ENCODE results near the gene DIS3L2. TPM values are rescaled to one million over a fixed set of nuclear protein-coding genes. Genes with fewer than 3 reads are reported as not detected.

Gene DIS3L2
- total RNA-seq, 4 donors from 2014 or later, result 52.8 to 74.9 (median 61.8) TPM

DNA sequence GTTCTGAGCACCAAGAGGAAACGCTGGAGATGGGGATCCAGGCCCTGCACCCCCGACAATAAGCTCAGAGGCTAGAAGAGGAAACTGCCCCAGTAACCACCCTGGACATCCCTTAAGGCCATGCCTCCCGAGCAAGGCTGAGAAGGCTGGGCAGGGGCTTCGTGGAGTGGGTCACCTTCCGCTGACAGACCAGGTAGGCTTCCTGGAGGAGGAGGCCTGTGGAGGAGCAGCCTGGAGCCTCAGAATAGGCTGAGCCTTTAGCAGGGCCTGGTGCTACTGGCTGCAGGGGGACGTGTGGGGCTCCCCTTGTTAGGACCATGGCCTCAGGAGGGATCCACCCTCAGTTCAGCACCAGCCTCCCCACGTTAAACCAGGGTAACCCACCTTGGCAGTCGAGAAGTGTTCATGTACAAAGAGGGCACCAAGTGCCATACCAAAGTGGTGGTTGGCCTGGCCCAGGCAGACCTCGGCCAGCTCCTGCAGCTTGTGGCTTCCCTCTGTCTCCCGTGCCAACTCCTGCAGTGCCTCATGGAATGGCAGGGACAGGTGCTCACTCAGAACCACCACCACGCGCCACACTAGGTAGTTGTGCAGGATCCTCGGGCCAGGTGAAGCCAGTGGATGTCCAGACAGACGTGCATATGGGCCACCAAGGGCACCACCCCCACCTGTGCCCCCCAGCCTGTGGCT lies 388.6 kb downstream of the DIS3L2 start:
- Histone ChIP-seq H3K27me3 (peaks cover 0 to 56% of the 10 kb centered on the region in 2 donors), H3K4me3 (no peak overlapping the region), H3K9me3 (peaks cover 0 to 28% (median 0%) of the 10 kb centered on the region in 4 donors), H3K4me1 (peaks cover 0 to 16% (median 2%) of the 10 kb centered on the region in 4 donors), H3K27ac (no peak overlapping the region), H3K36me3 (no peaks in the 10 kb centered on the region)
- no peak for DNase-seq (ENCODE audit: low spot score in 2 of 2)
- TF ChIP-seq EP300 (IDR thresholded peaks at IDR 0.05) (no peak), POLR2A (IDR thresholded peaks at IDR 0.05) (no peak)
- TF ChIP-seq, protein P1, sequence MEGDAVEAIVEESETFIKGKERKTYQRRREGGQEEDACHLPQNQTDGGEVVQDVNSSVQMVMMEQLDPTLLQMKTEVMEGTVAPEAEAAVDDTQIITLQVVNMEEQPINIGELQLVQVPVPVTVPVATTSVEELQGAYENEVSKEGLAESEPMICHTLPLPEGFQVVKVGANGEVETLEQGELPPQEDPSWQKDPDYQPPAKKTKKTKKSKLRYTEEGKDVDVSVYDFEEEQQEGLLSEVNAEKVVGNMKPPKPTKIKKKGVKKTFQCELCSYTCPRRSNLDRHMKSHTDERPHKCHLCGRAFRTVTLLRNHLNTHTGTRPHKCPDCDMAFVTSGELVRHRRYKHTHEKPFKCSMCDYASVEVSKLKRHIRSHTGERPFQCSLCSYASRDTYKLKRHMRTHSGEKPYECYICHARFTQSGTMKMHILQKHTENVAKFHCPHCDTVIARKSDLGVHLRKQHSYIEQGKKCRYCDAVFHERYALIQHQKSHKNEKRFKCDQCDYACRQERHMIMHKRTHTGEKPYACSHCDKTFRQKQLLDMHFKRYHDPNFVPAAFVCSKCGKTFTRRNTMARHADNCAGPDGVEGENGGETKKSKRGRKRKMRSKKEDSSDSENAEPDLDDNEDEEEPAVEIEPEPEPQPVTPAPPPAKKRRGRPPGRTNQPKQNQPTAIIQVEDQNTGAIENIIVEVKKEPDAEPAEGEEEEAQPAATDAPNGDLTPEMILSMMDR (IDR thresholded peaks at IDR 0.05), result no peak
- 69 to 77% methylated on average over 9 to 14 of the region's 14 CpGs for WGBS, 2 donors

DNA sequence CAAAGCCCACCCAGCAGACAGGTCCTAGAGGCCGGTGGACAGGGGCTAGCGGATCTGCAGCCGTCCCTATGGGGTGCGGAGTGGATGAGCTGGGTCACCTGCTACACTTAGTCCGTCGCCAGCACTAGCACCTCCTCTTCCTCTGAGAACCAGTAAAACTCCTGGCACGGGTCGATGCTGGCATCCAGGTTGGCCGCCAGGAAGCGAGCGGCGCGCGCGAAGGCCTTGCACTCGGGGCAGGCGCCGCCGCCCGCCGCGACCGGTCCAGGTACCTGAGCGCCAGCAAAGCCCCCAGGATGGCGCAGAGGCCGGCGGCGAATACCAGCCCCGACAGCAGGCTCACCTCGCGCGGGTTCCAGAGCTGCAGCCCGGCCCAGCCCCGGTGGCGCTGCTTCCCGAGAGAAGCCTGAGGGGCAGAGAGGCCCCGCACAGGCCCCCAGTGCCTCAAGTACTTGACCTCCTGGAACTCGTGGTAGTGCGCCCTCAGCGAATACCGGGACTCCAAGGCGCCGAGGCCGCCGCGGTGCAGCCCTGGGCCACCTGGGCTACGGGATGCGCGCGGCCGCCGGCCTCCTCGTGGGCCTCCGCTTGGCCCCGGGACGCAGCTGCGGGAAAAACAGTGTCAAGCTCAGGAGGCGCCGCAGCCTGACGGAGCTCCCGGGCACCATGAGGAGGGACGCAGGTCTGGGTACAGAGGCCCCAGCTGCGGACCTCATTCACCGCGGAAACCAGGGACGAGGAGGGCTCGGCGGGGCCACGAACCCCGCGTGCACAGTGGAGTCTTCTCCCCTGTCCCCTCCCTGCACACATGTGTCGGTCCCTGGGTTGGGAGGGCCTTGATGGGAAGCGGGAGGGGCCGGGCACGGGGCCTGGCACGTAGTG lies 389.5 kb downstream of the DIS3L2 start:
- TF ChIP-seq, protein P1 (IDR thresholded peaks at IDR 0.05), result no peak
- TF ChIP-seq POLR2A (IDR thresholded peaks at IDR 0.05) (no peak), EP300 (IDR thresholded peaks at IDR 0.05) (no peak)
- H3K36me3 ChIP-seq, result no peaks in the 10 kb centered on the region
- peaks cover 0 to 23% (median 0%) of the 10 kb centered on the region in 4 donors for H3K9me3 ChIP-seq
- no peak overlapping the region for H3K27ac ChIP-seq
- H3K4me1 ChIP-seq, result peaks cover 0 to 16% (median 2%) of the 10 kb centered on the region in 4 donors
- H3K4me3 ChIP-seq, result no peak overlapping the region
- H3K27me3 ChIP-seq, result peaks cover 0 to 56% of the 10 kb centered on the region in 2 donors
- 20 to 35% methylated on average over 25 to 29 of the region's 76 CpGs for whole genome bisulfite sequencing, 2 donors
- DNase-seq (ENCODE audit: low spot score in 2 of 2), result no peak

DNA sequence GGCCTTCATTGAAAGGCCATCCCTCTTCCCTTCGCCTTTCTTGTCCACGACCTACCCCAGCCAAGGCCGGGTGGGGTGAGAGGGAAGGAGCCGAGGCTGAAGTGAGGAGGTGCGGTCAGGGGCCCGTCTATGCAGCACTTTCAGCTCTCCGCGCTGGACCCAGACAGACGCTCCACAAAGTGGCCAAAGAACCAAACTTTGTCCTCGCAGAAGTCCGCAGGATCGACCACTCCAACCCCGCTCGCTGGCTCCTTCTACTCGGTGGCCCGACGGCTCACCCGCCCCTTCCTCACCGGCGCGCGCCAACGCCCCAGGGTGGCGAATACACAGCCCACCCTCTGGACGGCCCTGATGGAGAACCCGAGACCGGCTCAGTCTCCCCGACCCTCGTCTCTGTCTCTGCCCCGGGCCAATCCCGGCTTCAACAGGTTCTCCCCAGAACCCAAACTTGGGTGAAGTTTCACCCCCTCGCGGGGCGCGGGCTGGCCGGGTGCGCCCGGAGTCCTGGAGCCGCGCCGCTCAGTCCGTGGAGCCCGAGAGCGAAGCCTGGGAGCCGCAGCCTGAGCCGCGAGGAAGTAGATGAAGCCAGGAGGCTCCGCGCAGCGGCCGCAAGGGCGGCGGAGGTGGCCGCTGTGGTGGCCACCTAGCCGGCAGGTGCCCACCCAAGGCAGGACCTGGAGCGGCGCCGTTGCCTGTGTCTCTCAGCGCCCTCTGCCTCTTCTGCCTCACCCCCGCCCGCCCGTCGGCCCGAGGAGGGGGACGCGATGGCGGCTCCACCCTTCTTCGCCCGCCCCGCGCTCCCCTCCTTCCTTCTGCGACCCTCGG lies 390.4 kb downstream of the DIS3L2 start:
- 11 to 41% methylated on average over 44 to 49 of the region's 73 CpGs for WGBS, 2 donors
- Histone ChIP-seq H3K36me3 (no peaks in the 10 kb centered on the region), H3K9me3 (peaks cover 0 to 15% (median 0%) of the 10 kb centered on the region in 4 donors), H3K27ac (no peak overlapping the region), H3K4me3 (no peak overlapping the region), H3K27me3 (peaks cover 0 to 56% of the 10 kb centered on the region in 2 donors), H3K4me1 (peaks cover 0 to 16% (median 2%) of the 10 kb centered on the region in 4 donors)
- TF ChIP-seq, protein P1 (IDR thresholded peaks at IDR 0.05), result no peak
- TF ChIP-seq EP300 (IDR thresholded peaks at IDR 0.05) (no peak), POLR2A (IDR thresholded peaks at IDR 0.05) (no peak)
- DNase-seq (ENCODE audit: low spot score in 2 of 2), result no peak

DNA sequence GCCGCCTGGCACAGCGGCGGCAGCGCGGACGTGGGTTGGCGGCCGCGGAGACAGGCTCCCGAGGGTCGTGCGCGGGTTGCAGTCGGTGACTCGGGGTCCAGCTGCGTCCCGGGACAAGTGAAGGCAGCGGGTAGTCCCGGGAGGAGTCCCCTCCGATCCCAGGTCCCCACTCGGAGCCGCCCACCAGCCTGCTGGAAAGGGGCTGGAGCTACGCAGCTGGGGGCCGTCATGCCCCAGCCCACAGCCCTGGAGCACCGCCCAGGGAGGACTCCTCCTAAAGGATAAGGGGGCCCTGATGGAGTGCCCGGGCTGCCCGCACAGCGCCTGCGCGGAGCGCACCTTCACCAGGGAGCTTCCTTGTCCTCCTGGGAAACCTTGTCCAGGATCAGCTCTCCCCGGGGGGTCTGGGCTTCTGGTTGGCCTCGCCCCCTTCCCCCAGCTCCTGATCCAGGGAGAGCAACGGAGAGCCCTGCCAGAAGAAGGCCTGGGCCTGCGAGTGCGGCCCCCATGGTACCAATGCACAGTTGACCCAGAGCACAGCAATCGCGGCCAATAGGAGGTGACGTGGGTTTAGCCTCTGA lies 391.1 kb downstream of the DIS3L2 start:
- WGBS, 2 donors, result 54 to 61% methylated on average over 10 to 31 of the region's 39 CpGs
- DNase-seq (ENCODE audit: low spot score in 2 of 2), result no peak
- TF ChIP-seq, protein P1 (IDR thresholded peaks at IDR 0.05), result no peak
- no peak for TF ChIP-seq EP300 (IDR thresholded peaks at IDR 0.05)
- TF ChIP-seq POLR2A (IDR thresholded peaks at IDR 0.05), result no peak
- H3K27ac ChIP-seq, result no peak overlapping the region
- no peak overlapping the region for H3K4me3 ChIP-seq
- H3K36me3 ChIP-seq, result no peaks in the 10 kb centered on the region
- H3K9me3 ChIP-seq, result peaks cover 0 to 7% (median 0%) of the 10 kb centered on the region in 4 donors
- peaks cover 0 to 56% of the 10 kb centered on the region in 2 donors for H3K27me3 ChIP-seq
- H3K4me1 ChIP-seq, result peaks cover 0 to 16% (median 2%) of the 10 kb centered on the region in 4 donors
